HL-60 (cell line): Measurements from ENCODE around the gene CPN2.

Experiments used
- DNase-seq, 2 experiments: peaks; one replicate each; pipeline ENCODE4 v3.0.0-alpha.2; 2010 to 2020; ENCODE audit warnings: low read depth in 1 of 2, low spot score in 1 of 2
- H3K27ac ChIP-seq: fragments of 250-450 bp; sonication (Bioruptor Pico); replicated peaks from 2 replicates; pipeline ENCODE4 v1.5.1; 2020; ENCODE audit warnings: mild to moderate bottlenecking, moderate library complexity
- H3K27me3 ChIP-seq: fragments of 250-450 bp; sonication (Bioruptor Pico); 2 replicates; pipeline ENCODE4 v1.5.1; 2021; ENCODE audit warnings: mild to moderate bottlenecking, moderate library complexity; ENCODE audit not compliant: insufficient read depth, poor library complexity, severe bottlenecking
- H3K4me3 ChIP-seq: replicated peaks from 2 replicates; pipeline ENCODE4 v1.5.1; 2011; ENCODE audit warnings: mild to moderate bottlenecking, control low read depth, low read length; ENCODE audit not compliant: insufficient read depth
- CTCF ChIP-seq: IDR thresholded peaks from one replicate; pipeline ENCODE4 v1.5.1; 2011; ENCODE audit warnings: low read length, control low read depth, inconsistent platforms; ENCODE audit not compliant: insufficient read depth
- GABPA ChIP-seq: IDR thresholded peaks from 2 replicates; pipeline ENCODE4 v1.6.1; 2012; ENCODE audit warnings: low read depth
- POLR2AphosphoS5 ChIP-seq: IDR thresholded peaks from 2 replicates; pipeline ENCODE4 v1.6.1; 2012; ENCODE audit warnings: low read depth
- SPI1 ChIP-seq: IDR thresholded peaks from 2 replicates; pipeline ENCODE4 v1.6.1; 2012; ENCODE audit warnings: low read depth, mild to moderate bottlenecking, borderline replicate concordance
- TF ChIP-seq, protein P1 (sequence below): IDR thresholded peaks from 2 replicates; pipeline ENCODE4 v1.6.1; 2012; ENCODE audit warnings: low read depth; ENCODE audit not compliant: insufficient replicate concordance

Gene CPN2

DNA sequence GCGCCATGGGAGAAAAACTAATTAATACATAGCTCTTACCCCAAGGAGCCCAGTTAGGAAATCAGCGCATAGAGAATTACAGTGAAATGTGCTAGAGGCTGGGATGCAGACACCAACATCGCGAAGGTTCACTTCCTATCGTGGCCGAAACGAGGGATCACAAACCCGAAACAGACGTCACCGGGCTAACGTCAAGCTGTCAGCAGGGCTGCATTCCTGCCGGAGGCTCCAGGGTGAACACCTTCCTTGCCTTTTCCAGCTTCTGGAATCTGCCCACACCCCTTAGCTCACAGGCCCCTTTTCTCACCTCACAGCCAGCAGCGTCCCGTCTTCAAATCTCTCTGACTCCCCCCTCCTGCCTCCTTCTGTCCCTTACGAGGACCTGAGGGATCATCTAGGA lies 34.9 kb upstream of the CPN2 start:
- peaks cover 3% of the 10 kb centered on the region for H3K27me3 ChIP-seq
- H3K27ac ChIP-seq: no peak overlapping the region
- DNase-seq: no peak
- no peak for TF ChIP-seq SPI1
- TF ChIP-seq, protein P1, sequence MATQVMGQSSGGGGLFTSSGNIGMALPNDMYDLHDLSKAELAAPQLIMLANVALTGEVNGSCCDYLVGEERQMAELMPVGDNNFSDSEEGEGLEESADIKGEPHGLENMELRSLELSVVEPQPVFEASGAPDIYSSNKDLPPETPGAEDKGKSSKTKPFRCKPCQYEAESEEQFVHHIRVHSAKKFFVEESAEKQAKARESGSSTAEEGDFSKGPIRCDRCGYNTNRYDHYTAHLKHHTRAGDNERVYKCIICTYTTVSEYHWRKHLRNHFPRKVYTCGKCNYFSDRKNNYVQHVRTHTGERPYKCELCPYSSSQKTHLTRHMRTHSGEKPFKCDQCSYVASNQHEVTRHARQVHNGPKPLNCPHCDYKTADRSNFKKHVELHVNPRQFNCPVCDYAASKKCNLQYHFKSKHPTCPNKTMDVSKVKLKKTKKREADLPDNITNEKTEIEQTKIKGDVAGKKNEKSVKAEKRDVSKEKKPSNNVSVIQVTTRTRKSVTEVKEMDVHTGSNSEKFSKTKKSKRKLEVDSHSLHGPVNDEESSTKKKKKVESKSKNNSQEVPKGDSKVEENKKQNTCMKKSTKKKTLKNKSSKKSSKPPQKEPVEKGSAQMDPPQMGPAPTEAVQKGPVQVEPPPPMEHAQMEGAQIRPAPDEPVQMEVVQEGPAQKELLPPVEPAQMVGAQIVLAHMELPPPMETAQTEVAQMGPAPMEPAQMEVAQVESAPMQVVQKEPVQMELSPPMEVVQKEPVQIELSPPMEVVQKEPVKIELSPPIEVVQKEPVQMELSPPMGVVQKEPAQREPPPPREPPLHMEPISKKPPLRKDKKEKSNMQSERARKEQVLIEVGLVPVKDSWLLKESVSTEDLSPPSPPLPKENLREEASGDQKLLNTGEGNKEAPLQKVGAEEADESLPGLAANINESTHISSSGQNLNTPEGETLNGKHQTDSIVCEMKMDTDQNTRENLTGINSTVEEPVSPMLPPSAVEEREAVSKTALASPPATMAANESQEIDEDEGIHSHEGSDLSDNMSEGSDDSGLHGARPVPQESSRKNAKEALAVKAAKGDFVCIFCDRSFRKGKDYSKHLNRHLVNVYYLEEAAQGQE: no peak
- no peak for TF ChIP-seq GABPA
- no peak for TF ChIP-seq POLR2AphosphoS5
- no peak overlapping the region for H3K4me3 ChIP-seq

DNA sequence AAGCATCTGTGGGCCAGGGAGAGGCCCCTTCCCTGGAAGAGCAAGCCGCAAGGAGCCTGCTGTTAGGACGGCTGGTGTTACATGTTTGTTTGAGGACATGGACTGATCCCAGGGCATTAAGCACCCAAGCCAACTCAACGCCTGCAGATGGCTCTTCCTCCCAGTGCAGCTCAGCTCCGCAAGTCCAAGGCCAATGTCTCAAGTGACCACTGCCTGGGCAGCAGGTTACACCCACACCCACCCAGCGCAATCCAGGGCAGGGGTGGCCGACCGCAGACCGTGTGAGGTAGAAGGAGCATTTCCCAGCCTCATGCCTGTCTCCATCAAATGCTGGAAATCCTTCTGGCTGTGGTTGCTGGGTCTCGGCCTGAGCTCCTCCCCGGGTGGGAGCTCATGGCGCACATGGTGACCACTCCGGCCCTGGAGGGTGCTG lies 33.5 kb upstream of the CPN2 start:
- no peak overlapping the region for H3K27ac ChIP-seq
- peaks cover 6% of the 10 kb centered on the region for H3K27me3 ChIP-seq
- DNase-seq: no peak
- TF ChIP-seq, protein P1: no peak
- no peak for TF ChIP-seq GABPA
- no peak for TF ChIP-seq POLR2AphosphoS5
- no peak for TF ChIP-seq CTCF
- TF ChIP-seq SPI1: no peak
- no peak overlapping the region for H3K4me3 ChIP-seq

DNA sequence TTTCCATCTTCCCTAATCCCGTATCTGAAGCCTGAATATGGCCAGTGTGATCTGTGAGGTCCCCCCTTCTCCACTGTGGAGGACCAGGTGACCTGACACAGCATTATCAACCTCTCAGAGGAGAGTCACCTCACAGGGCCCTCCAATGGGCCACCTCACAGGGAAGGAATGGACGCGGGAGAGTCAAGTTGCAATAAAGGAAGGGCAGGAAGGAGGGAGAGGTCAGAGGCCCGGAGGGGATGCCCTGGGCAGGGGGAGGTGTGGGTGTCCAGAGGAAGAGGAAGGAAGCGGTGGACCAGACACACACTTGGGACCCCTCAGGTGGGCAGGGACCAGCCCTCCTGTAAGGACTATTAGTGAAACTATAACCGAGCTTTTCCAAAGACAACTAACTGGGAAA lies 33.0 kb upstream of the CPN2 start:
- peaks cover 10% of the 10 kb centered on the region for H3K27me3 ChIP-seq
- H3K4me3 ChIP-seq: no peak overlapping the region
- TF ChIP-seq CTCF (no peak), GABPA (no peak)
- no peak overlapping the region for H3K27ac ChIP-seq
- no peak for DNase-seq

- H3K27me3 ChIP-seq: peaks cover 10% of the 10 kb centered on the region
- H3K27ac ChIP-seq: no peak overlapping the region
- TF ChIP-seq GABPA (no peak), POLR2AphosphoS5 (no peak), SPI1 (no peak), CTCF (no peak)
- TF ChIP-seq, protein P1: no peak
- no peak for DNase-seq
- H3K4me3 ChIP-seq: no peak overlapping the region
Observed at GRCh38 chr3:194383276-194383940, 32.3 kb upstream of the CPN2 start.
